Spleen (tissue), 7 donors: ENCODE data around the gene PLA2G15.

Experiments used
- POLR2A ChIP-seq, 3 donors: fragments of 450-650 bp; IDR thresholded peaks; one replicate each; pipeline ENCODE4 v1.5.1; 2017; ENCODE audit warnings: antibody characterized with exemption in 3 of 3, mild to moderate bottlenecking in 1 of 3
- POLR2AphosphoS5 ChIP-seq, 3 donors: sonication (generic); formaldehyde crosslinking; IDR thresholded peaks; one replicate each; pipeline ENCODE4 v1.5.1; 2017; ENCODE audit warnings: antibody characterized with exemption in 3 of 3
- TF ChIP-seq, protein P1 (sequence below), 11 experiments: fragments of 200-600 bp in 7 of 11; fragments of 450-650 bp in 4 of 11; sonication (generic) in 4 of 11; IDR thresholded peaks in 8 of 11; conservative IDR thresholded peaks in 3 of 11; 1 replicate in 7 of 11; 2 replicates in 4 of 11; pipeline versions ENCODE4 v1.4.0 to v1.8.0; 2016 to 2021; ENCODE audit warnings: antibody characterized with exemption in 11 of 11, inconsistent platforms in 4 of 11, mild to moderate bottlenecking in 1 of 11
- donor health status: DM: no; HTN: no; CAD: no; lungs with moderate emphysema.
- donor health status: DM: no; HTN: no; CAD: no.
- donor health status: DM: no; HTN: no; CAD: no.

DNA sequence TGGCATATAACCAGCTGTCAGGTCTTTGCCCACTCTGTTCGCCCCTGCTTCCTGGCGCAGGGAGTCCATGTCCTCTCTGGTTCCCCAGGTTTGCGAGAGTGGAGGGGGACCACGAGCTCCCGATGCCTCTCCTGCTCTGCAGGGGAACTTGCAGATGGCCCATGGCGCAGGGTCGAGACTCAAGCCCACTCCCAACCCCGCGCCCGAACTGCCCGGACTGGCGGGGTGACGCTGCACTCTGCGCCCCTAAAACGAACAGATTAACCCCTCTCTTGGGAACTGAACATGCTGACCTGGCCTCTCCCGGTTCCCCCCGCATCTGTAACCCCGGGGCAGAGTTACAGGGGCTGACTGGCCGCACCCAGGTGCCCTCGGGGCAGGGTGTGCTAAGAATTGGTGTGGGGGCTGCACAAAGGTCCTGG is 681 bp upstream of the PLA2G15 start:
- TF ChIP-seq, protein P1, sequence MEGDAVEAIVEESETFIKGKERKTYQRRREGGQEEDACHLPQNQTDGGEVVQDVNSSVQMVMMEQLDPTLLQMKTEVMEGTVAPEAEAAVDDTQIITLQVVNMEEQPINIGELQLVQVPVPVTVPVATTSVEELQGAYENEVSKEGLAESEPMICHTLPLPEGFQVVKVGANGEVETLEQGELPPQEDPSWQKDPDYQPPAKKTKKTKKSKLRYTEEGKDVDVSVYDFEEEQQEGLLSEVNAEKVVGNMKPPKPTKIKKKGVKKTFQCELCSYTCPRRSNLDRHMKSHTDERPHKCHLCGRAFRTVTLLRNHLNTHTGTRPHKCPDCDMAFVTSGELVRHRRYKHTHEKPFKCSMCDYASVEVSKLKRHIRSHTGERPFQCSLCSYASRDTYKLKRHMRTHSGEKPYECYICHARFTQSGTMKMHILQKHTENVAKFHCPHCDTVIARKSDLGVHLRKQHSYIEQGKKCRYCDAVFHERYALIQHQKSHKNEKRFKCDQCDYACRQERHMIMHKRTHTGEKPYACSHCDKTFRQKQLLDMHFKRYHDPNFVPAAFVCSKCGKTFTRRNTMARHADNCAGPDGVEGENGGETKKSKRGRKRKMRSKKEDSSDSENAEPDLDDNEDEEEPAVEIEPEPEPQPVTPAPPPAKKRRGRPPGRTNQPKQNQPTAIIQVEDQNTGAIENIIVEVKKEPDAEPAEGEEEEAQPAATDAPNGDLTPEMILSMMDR (IDR thresholded peaks at IDR 0.05 in 8 of 11, conservative IDR thresholded peaks at IDR 0.05 in 3 of 11), result no peak
- TF ChIP-seq POLR2A (IDR thresholded peaks at IDR 0.05), result no peak
- no peak for TF ChIP-seq POLR2AphosphoS5 (IDR thresholded peaks at IDR 0.05)
